Heart right ventricle (tissue), 16 donors: ENCODE measurements around the gene IZUMO4. TPM values are rescaled to one million over a fixed set of nuclear protein-coding genes. Genes with fewer than 3 reads are reported as not detected.

ENCODE experiments used
- ATAC-seq, 8 donors: fragments of 200-7000 bp; cut with Tn5 transposase; one replicate each; pipeline ENCODE4 v1.9.1; 2020; ENCODE audit warnings: mild to moderate bottlenecking in 8 of 8, moderate library complexity in 8 of 8, moderate number of reproducible peaks in 1 of 8
- DNase-seq, 2 donors: peaks; one replicate each; pipeline ENCODE4 v3.0.0-alpha.2; 2020
- H3K27ac ChIP-seq, 10 donors: fragments of 200-600 bp; sonication (generic) in 2 of 10; one replicate each; pipeline versions ENCODE4 v1.5.0 to v1.8.0; 2020 to 2022; ENCODE audit warnings: mild to moderate bottlenecking in 3 of 10
- H3K27me3 ChIP-seq, 7 donors: fragments of 200-600 bp; one replicate each; pipeline ENCODE4 v1.8.0; 2021 to 2022; ENCODE audit warnings: mild to moderate bottlenecking in 2 of 7
- H3K36me3 ChIP-seq, 9 donors: fragments of 200-600 bp; sonication (generic) in 1 of 9; one replicate each; pipeline versions ENCODE4 v1.5.0 to v1.8.0; 2020 to 2022; ENCODE audit warnings: mild to moderate bottlenecking in 2 of 9
- H3K4me1 ChIP-seq, 9 donors: fragments of 200-600 bp; sonication (generic) in 1 of 9; one replicate each; pipeline versions ENCODE4 v1.5.0 to v1.8.0; 2020 to 2022; ENCODE audit warnings: mild to moderate bottlenecking in 4 of 9
- H3K4me3 ChIP-seq, 10 donors: fragments of 200-600 bp; sonication (generic) in 2 of 10; one replicate each; pipeline versions ENCODE4 v1.5.0 to v1.8.0; 2020 to 2022; ENCODE audit warnings: mild to moderate bottlenecking in 7 of 10, moderate library complexity in 2 of 10
- H3K9me3 ChIP-seq, 11 donors: fragments of 200-600 bp in 10 of 11; sonication (generic) in 2 of 11; one replicate each; pipeline versions ENCODE4 v1.5.0 to v1.8.0; 2013 to 2022; ENCODE audit warnings: mild to moderate bottlenecking in 2 of 11, control low read depth in 1 of 11, moderate library complexity in 1 of 11
- WGBS, 2 donors: extraction: QIAGEN DNeasy Blood & Tissue Kit; methylation state at CpG; one replicate each; pipeline ENCODE4 v1.1.7; 2013; ENCODE audit warnings: inconsistent platforms in 1 of 2; 5-methylcytosine and 5-hydroxymethylcytosine counted together
- intact Hi-C, 10 donors: fragments of 100-400 bp; cut with DNase I; formaldehyde crosslinking; loops; one replicate each; pipeline versions ENCODE4 v1.11.1 to v1.14.2; 2022
- polyA plus RNA-seq, 2 donors: library from polyadenylated mRNA; stranded (reverse); fragments of 200-250 nt; gene quantifications; one replicate each; pipeline ENCODE4 v1.2.3, GENCODE V29; 2013
- total RNA-seq, 10 donors: library from RNA; stranded (reverse); fragmentation: NEBNext Ultra II Directional in 3 of 10; extraction: Animal tissue kit (Norgen Biotek cat#: 25700) in 3 of 10; gene quantifications; one replicate each; pipeline versions ENCODE4 v1.2.1 to v1.2.4, GENCODE V29; 2021 to 2023
- TF ChIP-seq, protein P1 (sequence below), 9 donors: fragments of 200-600 bp; sonication (generic) in 2 of 9; IDR thresholded peaks; one replicate each; pipeline versions ENCODE4 v1.5.0 to v1.8.0; 2021 to 2022; ENCODE audit warnings: antibody characterized with exemption in 9 of 9, mild to moderate bottlenecking in 5 of 9, moderate library complexity in 1 of 9
- donor health status: Arrhythmogenic right ventricular cardiomyopathy.
- donor health status: ischemic (EF 13 %, LVEDD 7.1; RV severe dilation, severe dysfunction).
- donor health status: healthy with polysubstance abuse.
- donor health status: DM: no; HTN: yes; CAD: no.
- donor health status: DM: no; HTN: no; CAD: no.
- donor health status: ischemic (EF 25% LVEDD 6.9; RV normal size, moderate dysfunction).
- donor health status: ischemic (EF 25% LVEDD 5.7; RV mildly dilated, moderate dysfunction).
- donor health status: healthy.
- donor health status: DM: yes; HTN: yes; CAD: no.
- donor health status: Ischemic cardiomyopathy.
- donor health status: ischemic (EF 35%, LVEDD 5.7; RV mildly dilated, moderate dysfunction).
- donor health status: nonischemic (EF 11% LVEDD 7.7; RV severe dilation, severe dysfunction).
- donor health status: DM: yes; HTN: yes; CAD: no.
- donor health status: PGD.
- donor health status: ischemic (EF 29% LVEDD 5.4; RV normal size, mild dysfunction).
- donor health status: nonischemic (EF 23%, LVEDD 6.1; RV moderate dilation, normal function).

The IZUMO4 gene
- total and polyA plus RNA-seq, 12 donors = 1.2 to 13.1 (median 2.7) TPM

DNA sequence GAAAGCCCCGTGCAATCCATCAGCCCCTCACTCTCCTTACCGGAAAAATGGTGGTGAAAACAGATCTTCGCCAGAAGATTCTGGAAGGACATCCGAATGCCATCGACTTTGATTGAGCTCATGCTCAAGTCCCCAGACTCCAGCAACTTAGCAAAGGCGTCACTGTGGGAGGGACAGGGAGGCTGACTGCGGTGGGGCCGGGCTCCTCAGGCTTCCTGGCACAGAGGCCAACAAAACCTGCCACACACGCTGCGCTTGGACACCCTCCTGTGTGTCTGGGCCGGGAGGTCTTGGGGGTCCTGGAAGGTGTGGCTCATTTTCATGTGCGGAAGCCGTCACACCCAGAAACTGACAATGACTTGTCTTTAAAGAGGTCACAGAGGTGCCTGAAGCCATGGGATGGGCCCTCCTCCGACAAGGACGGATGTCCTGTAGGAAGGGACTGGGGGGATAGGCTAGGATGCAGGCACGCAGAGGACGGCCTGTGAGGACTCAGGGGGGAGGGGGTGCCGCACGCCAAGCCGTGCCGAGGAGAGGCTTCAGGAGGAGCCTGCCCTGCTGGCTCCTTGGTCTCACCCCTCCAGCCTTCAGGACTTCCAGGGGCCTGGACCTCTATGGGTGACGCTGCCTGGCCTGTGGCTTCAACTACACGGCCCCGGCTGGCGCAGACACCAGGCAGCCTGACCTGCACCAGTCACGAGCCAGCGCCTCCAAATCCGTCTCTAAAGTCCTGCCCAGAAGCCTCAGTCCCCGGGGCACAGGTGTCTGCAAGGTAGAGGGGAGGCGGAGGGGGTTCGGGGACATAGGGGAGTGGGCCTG is 12.5 kb downstream of the IZUMO4 start:
- peaks cover 0 to 6% (median 0%) of the 10 kb centered on the region in 9 donors for H3K4me1 ChIP-seq
- ATAC-seq = peak in 4 of 8 donors; percentile 4 to 41 (median 26)
- no peak for DNase-seq
- H3K9me3 ChIP-seq = peaks cover 0 to 10% (median 0%) of the 10 kb centered on the region in 11 donors
- H3K27me3 ChIP-seq = no peaks in the 10 kb centered on the region
- H3K4me3 ChIP-seq = no peak overlapping the region
- TF ChIP-seq, protein P1, sequence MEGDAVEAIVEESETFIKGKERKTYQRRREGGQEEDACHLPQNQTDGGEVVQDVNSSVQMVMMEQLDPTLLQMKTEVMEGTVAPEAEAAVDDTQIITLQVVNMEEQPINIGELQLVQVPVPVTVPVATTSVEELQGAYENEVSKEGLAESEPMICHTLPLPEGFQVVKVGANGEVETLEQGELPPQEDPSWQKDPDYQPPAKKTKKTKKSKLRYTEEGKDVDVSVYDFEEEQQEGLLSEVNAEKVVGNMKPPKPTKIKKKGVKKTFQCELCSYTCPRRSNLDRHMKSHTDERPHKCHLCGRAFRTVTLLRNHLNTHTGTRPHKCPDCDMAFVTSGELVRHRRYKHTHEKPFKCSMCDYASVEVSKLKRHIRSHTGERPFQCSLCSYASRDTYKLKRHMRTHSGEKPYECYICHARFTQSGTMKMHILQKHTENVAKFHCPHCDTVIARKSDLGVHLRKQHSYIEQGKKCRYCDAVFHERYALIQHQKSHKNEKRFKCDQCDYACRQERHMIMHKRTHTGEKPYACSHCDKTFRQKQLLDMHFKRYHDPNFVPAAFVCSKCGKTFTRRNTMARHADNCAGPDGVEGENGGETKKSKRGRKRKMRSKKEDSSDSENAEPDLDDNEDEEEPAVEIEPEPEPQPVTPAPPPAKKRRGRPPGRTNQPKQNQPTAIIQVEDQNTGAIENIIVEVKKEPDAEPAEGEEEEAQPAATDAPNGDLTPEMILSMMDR (IDR thresholded peaks at IDR 0.05) = no peak
- H3K36me3 ChIP-seq = peaks cover under 1 to 97% (median 79%) of the 10 kb centered on the region in 9 donors
- intact Hi-C loops = no loop called here
- WGBS, 2 donors = 80 to 82% methylated on average over 31 of the region's 31 CpGs
- H3K27ac ChIP-seq = peak overlapping the region in 1 of 10 donors; percentile 29

- WGBS, 2 donors = 93 to 94% methylated on average over 13 of the region's 13 CpGs
- H3K4me3 ChIP-seq = no peak overlapping the region
- H3K27me3 ChIP-seq = no peaks in the 10 kb centered on the region
- H3K36me3 ChIP-seq = peaks cover 14 to 100% (median 92%) of the 10 kb centered on the region in 9 donors
- DNase-seq = no peak
- peaks cover 0 to 6% (median 0%) of the 10 kb centered on the region in 9 donors for H3K4me1 ChIP-seq
- TF ChIP-seq, protein P1 (IDR thresholded peaks at IDR 0.05) = peak in 1 of 9 donors; percentile 8
- ATAC-seq = no peak
- H3K9me3 ChIP-seq = peaks cover 0 to 3% (median 0%) of the 10 kb centered on the region in 11 donors
- intact Hi-C loops = no loop called here
- no peak overlapping the region for H3K27ac ChIP-seq
These were observed 14.1 kb downstream of the IZUMO4 start for GRCh38 chr19:2110822-2111221.

DNA sequence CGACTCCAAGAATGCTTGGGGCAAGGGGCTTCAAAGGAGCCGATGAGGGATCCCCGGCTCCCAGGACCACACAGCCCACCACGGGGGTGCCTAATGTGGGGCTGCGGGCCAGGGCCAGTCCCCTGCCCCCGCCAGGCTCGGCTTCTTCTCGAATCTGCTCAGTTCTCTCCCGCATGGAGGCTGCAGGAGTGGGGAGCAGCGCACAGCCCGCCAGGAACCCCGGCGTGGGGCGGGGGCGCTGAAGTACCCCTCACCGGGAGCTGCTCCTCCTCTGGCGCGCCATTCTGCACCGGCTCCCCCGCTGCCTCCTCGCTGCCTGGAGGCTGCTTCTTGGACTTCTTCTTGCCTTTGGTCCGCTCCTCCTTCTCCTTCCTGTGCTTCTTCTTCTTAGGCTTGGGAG is 14.7 kb downstream of the IZUMO4 start:
- WGBS, 2 donors = 95 to 97% methylated on average over 22 of the region's 22 CpGs
- intact Hi-C loops = no loop called here
- Histone ChIP-seq H3K4me3 (no peak overlapping the region), H3K36me3 (peaks cover 20 to 100% (median 92%) of the 10 kb centered on the region in 9 donors), H3K9me3 (no peaks in the 10 kb centered on the region), H3K27ac (no peak overlapping the region), H3K4me1 (peaks cover 0 to 6% (median 0%) of the 10 kb centered on the region in 9 donors), H3K27me3 (no peaks in the 10 kb centered on the region)
- DNase-seq = no peak
- TF ChIP-seq, protein P1 (IDR thresholded peaks at IDR 0.05) = no peak
- ATAC-seq = no peak

DNA sequence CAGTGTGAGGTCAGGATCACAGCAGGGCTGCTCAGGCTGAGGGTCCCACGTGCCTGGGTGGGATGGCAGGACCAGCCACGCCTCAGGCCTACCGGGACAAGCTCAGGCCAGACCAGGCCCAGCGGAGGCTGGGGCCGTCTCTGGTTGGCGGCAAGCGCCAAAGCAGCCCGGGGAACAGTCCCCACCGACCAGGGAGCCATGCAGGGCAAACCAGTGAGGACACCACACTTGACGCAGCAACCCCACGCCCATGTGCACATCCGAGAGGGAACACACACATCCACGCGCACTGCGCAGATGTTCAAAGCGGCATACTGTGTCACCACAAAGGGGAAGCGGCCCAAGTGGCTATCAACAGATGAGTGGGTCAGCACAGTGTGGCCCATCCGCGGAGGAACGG is 15.2 kb downstream of the IZUMO4 start:
- intact Hi-C loops = no loop called here
- WGBS, 2 donors = 91 to 92% methylated on average over 20 of the region's 20 CpGs

More for the DNA sequence above, 15.2 kb downstream of the IZUMO4 start:
- TF ChIP-seq, protein P1 (IDR thresholded peaks at IDR 0.05) = no peak
- no peak for ATAC-seq
- no peak for DNase-seq
- H3K27ac ChIP-seq = no peak overlapping the region
- H3K27me3 ChIP-seq = no peaks in the 10 kb centered on the region
- H3K4me1 ChIP-seq = peaks cover 0 to 6% (median 0%) of the 10 kb centered on the region in 9 donors
- no peaks in the 10 kb centered on the region for H3K9me3 ChIP-seq
- no peak overlapping the region for H3K4me3 ChIP-seq
- H3K36me3 ChIP-seq = peaks cover 19 to 100% (median 92%) of the 10 kb centered on the region in 9 donors
